ENCODE data around the gene MORC3.
"Not testable (repeated sequence)": the region's sequence is repeated elsewhere in the genome, so short reads cannot be mapped to it uniquely, and the experiment has no call there.

Gene MORC3

DNA sequence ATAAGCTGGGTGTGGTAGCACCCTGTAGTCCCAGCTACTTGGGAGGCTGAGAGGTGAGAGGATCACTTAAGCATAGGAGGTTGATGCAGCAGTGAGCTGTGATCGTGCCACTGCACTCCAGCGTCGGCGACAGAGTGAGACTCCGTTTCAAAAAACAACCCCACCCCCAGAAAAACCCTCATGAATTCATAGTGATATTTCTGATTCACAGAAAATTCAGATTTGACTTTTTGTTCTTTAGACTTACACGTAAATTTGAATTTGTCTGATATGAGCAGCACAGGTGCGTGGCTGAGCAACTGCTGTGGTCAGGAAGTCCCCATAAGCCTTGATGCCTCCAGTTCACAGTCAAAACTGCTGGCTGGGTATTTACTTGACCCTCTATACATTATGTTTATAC lies 10.0 kb upstream of the MORC3 start:
- TF ChIP-seq, protein P1, sequence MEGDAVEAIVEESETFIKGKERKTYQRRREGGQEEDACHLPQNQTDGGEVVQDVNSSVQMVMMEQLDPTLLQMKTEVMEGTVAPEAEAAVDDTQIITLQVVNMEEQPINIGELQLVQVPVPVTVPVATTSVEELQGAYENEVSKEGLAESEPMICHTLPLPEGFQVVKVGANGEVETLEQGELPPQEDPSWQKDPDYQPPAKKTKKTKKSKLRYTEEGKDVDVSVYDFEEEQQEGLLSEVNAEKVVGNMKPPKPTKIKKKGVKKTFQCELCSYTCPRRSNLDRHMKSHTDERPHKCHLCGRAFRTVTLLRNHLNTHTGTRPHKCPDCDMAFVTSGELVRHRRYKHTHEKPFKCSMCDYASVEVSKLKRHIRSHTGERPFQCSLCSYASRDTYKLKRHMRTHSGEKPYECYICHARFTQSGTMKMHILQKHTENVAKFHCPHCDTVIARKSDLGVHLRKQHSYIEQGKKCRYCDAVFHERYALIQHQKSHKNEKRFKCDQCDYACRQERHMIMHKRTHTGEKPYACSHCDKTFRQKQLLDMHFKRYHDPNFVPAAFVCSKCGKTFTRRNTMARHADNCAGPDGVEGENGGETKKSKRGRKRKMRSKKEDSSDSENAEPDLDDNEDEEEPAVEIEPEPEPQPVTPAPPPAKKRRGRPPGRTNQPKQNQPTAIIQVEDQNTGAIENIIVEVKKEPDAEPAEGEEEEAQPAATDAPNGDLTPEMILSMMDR (IDR thresholded peaks at IDR 0.05): no peak
- no peak overlapping the region for H3K4me3 ChIP-seq (ENCODE audit: low read depth in 1 of 2, low read length in 1 of 2)

DNA sequence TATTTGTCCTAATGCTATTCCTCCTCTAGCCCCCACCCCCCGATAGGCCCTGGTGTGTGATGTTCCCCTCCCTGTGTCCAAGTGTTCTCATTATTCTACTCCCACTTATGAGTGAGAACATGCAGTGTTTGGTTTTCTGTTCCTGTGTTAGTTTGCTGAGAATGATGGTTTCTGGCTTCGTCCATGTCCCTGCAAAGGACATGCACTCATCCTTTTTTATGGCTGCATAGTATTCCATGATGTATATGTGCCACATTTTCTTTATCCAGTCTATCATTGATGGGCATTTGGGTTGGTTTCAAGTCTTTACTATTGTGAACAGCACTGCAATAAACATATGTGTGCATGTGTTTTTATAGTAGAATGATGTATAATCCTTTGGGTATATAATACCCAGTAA lies 6.6 kb upstream of the MORC3 start:
- H3K27ac ChIP-seq; H3K4me1 ChIP-seq (ENCODE audit: control insufficient read depth in 1 of 2, insufficient read depth in 1 of 2, low read depth in 1 of 2, low read length in 1 of 2); H3K9me3 ChIP-seq; H3K36me3 ChIP-seq; H3K4me3 ChIP-seq (ENCODE audit: low read depth in 1 of 2, low read length in 1 of 2); H3K27me3 ChIP-seq: not testable (repeated sequence)

More for the DNA sequence above, 10.0 kb upstream of the MORC3 start:
- H3K9me3 ChIP-seq: no peaks in the 10 kb centered on the region
- H3K36me3 ChIP-seq: no peaks in the 10 kb centered on the region
- H3K27me3 ChIP-seq: no peaks in the 10 kb centered on the region
- H3K27ac ChIP-seq: no peak overlapping the region
- H3K4me1 ChIP-seq (ENCODE audit: control insufficient read depth in 1 of 2, insufficient read depth in 1 of 2, low read depth in 1 of 2, low read length in 1 of 2): no peaks in the 10 kb centered on the region

DNA sequence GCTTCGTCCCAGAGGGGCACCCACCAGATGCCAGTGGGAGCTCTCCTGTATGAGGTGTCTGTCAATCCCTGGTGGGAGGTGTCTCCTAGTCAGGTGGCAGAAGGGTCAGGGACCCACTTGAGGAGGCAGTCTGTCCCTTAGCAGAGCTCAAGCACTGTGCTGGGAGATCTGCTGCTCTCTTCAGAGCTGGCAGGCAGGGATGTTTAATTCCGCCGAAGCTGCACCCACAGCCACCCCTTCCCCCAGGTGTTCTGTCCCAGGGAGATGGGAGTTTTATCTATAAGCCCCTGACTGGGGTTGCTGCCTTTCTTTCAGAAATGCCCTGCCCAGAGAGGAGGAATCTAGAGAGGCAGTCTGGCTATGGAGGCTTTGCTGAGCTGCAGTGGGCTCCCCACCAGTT lies 4.0 kb upstream of the MORC3 start:
- not testable (repeated sequence) for H3K27ac ChIP-seq; H3K9me3 ChIP-seq; H3K4me3 ChIP-seq (ENCODE audit: low read depth in 1 of 2, low read length in 1 of 2); H3K27me3 ChIP-seq; H3K36me3 ChIP-seq
- peaks cover 7 to 10% of the 10 kb centered on the region in 2 experiments for H3K4me1 ChIP-seq (ENCODE audit: control insufficient read depth in 1 of 2, insufficient read depth in 1 of 2, low read depth in 1 of 2, low read length in 1 of 2)

DNA sequence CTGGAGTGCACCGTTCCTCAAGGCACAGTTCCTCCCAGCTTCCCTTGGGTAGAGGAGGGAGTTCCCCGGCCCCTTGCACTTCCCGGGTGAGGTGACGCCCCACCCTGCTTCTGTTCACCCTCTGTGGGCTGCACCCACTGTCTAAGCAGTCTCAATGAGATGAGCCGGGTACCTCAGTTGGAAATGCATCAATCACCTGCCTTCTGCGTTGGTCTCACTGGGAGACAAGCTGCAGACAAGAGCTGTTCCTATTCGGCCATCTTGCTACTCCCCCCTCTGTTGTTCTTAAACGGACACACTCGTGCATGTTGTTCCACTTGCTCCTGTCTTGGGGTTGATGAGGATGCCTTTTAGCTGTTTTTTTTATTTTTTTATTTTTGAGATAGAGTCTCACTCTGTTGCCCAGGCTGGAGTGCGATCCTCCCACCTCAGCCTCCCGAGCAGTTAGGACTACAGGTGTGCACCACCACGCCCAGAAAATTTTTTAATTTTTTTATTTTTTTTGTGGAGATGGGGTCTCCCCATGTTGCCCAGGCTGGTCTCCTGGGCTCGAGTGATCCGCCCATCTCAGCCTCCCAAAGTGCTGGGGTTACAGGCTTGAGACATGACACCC lies 3.0 kb upstream of the MORC3 start:
- H3K27me3 ChIP-seq: no peaks in the 10 kb centered on the region
- H3K4me3 ChIP-seq (ENCODE audit: low read depth in 1 of 2, low read length in 1 of 2): no peak overlapping the region
- no peak overlapping the region for H3K27ac ChIP-seq
- no peaks in the 10 kb centered on the region for H3K36me3 ChIP-seq
- peaks cover 17 to 20% of the 10 kb centered on the region in 2 experiments for H3K4me1 ChIP-seq (ENCODE audit: control insufficient read depth in 1 of 2, insufficient read depth in 1 of 2, low read depth in 1 of 2, low read length in 1 of 2)
- TF ChIP-seq, protein P1 (IDR thresholded peaks at IDR 0.05): no peak
- no peaks in the 10 kb centered on the region for H3K9me3 ChIP-seq

DNA sequence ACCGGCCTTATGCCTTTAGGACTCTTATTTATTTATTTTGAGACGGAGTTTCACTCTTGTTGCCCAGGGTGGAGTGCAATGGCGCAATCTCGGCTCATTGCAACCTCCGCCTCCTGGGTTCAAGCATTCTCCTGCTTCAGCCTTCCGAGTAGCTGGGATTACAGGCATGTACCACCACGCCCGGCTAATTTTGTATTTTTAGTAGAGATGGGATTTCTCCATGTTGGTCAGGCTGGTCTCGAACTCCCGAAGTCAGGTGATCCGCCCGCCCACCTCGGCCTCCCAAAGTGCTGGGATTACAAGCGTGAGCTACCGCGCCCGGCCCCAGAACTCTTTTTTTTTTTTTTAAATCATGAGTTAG lies 611 bp upstream of the MORC3 start:
- H3K27me3 ChIP-seq, H3K9me3 ChIP-seq, H3K36me3 ChIP-seq: not testable (repeated sequence)
- Histone ChIP-seq H3K4me3 (ENCODE audit: low read depth in 1 of 2, low read length in 1 of 2) (peak overlapping the region; percentile 79 to 90), H3K4me1 (ENCODE audit: control insufficient read depth in 1 of 2, insufficient read depth in 1 of 2, low read depth in 1 of 2, low read length in 1 of 2) (peaks cover 32 to 37% of the 10 kb centered on the region in 2 experiments), H3K27ac (peak overlapping the region; percentile 97)

DNA sequence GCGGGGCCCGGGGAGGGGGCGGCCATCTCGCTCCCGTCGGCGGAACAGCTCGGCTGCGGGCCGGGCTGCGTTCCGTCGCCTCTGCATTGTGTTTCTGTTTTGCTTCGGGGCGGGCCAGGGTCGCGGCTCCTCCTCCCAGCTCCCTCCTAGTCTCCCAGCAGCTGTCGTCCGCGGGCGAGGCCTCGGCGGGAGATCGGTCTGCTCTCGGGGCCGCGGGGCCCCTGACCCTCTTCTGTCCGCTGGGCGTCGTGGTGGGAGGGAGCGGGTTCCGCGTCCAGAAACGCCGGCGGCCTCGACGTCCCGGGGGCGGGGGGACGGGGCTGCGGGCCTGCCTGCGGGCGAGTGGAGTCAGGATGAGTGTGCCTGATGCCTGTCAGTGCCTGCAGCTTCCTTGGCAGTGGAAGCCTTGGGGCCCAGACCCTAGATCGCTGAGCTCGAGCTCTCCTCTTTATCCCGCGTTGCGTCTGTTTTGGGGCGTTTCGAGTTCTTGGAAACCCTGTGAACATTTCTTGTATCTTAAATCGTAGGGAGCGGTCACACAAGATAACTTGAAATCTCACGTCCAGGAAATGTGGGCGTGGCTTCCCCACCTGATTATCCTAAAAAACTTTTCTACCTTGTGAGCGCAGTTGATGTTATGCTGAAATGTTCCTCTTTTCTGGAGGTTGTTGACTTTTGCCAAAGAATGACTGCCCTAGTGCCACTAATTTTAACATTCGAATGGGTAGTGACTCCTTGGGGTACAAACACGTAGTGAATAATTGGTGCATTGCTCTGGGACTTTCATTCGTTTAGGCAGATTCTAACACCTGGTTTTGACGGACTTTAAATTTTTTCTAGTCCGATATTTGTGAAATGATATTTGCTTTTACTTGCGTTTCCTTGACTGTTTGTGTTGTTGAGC lies 676 bp downstream of the MORC3 start:
- TF ChIP-seq, protein P1 (IDR thresholded peaks at IDR 0.05): peak; percentile 20
- peak overlapping the region; percentile 79 to 90 for H3K4me3 ChIP-seq (ENCODE audit: low read depth in 1 of 2, low read length in 1 of 2)
- peaks cover 33 to 43% of the 10 kb centered on the region in 2 experiments for H3K4me1 ChIP-seq (ENCODE audit: control insufficient read depth in 1 of 2, insufficient read depth in 1 of 2, low read depth in 1 of 2, low read length in 1 of 2)

More for the DNA sequence above, 676 bp downstream of the MORC3 start:
- H3K27ac ChIP-seq: peak overlapping the region; percentile 97
- no peaks in the 10 kb centered on the region for H3K9me3 ChIP-seq
- H3K36me3 ChIP-seq: peaks cover 12% of the 10 kb centered on the region
- H3K27me3 ChIP-seq: no peaks in the 10 kb centered on the region

All from neutrophil (primary cell).